AG08396 (cell line): ENCODE measurements around the gene TMEM225B.
"Not testable (repeated sequence)": the region's sequence is repeated elsewhere in the genome, so short reads cannot be mapped to it uniquely, and the experiment has no call there.

Experiments used
- DNase-seq: peaks from one replicate; pipeline ENCODE4 v3.0.0; 2012; ENCODE audit warnings: low spot score, mixed read lengths

The TMEM225B gene

DNA sequence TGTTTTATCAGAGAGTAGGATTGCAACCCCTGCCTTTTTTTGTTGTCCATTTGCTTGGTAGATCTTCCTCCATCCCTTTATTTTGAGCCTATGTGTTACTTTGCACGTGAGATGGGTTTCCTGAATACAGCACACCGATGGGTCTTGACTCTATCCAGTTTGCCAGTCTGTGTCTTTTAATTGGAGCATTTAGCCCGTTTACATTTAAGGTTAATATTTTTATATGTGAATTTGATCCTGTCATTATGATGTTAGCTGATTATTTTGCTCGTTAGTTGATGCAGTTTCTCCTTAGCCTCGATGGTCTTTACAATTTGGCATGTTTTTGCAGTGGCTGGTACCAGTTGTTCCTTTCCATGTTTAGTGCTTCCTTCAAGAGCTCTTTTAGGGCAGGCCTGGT, 59.8 kb downstream of the TMEM225B start:
- not testable (repeated sequence) for DNase-seq
